GM19324 (cell line): Measurements from ENCODE around the gene RALGAPA2.

Source experiments
- ATAC-seq: cut with Tn5 transposase; IDR thresholded peaks from one replicate; pipeline ENCODE4 v1.9.1; 2021; ENCODE audit warnings: mild to moderate bottlenecking, moderate library complexity; ENCODE audit not compliant: unreplicated experiment, low FRiP score

Gene RALGAPA2

GRCh38 chr20:20480689-20481088, 231.8 kb downstream of the RALGAPA2 start:
- no peak for ATAC-seq

GRCh38 chr20:20480126-20480525, 232.3 kb downstream of the RALGAPA2 start:
- ATAC-seq, result no peak

- ATAC-seq, result no peak
These were observed 234.9 kb downstream of the RALGAPA2 start for GRCh38 chr20:20477444-20478041.

- no peak for ATAC-seq
These were observed 235.9 kb downstream of the RALGAPA2 start for GRCh38 chr20:20476504-20476903.

GRCh38 chr20:20473657-20474056, 238.8 kb downstream of the RALGAPA2 start:
- no peak for ATAC-seq

- ATAC-seq, result no peak
These were observed 239.7 kb downstream of the RALGAPA2 start for GRCh38 chr20:20472684-20473274.

- ATAC-seq, result peak; percentile 54
These were observed 246.0 kb downstream of the RALGAPA2 start for GRCh38 chr20:20466341-20466879.

GRCh38 chr20:20465252-20465651, 247.2 kb downstream of the RALGAPA2 start:
- ATAC-seq, result no peak

GRCh38 chr20:20463933-20464374, 248.5 kb downstream of the RALGAPA2 start:
- ATAC-seq, result no peak

GRCh38 chr20:20462185-20462584, 250.3 kb downstream of the RALGAPA2 start:
- no peak for ATAC-seq

- no peak for ATAC-seq
These were observed 250.9 kb downstream of the RALGAPA2 start for GRCh38 chr20:20461551-20461950.

- no peak for ATAC-seq
These were observed 252.7 kb downstream of the RALGAPA2 start for GRCh38 chr20:20459726-20460125.

- no peak for ATAC-seq
These were observed 254.9 kb downstream of the RALGAPA2 start for GRCh38 chr20:20457392-20458126.

GRCh38 chr20:20456741-20457140, 255.7 kb downstream of the RALGAPA2 start:
- ATAC-seq, result no peak

- ATAC-seq, result no peak
These were observed 256.5 kb downstream of the RALGAPA2 start for GRCh38 chr20:20455926-20456325.

GRCh38 chr20:20454850-20455627, 257.4 kb downstream of the RALGAPA2 start:
- ATAC-seq, result no peak

- ATAC-seq, result no peak
These were observed 258.1 kb downstream of the RALGAPA2 start for GRCh38 chr20:20454367-20454766.

GRCh38 chr20:20452254-20452676, 260.2 kb downstream of the RALGAPA2 start:
- ATAC-seq, result peak; percentile 81

- no peak for ATAC-seq
These were observed 261.9 kb downstream of the RALGAPA2 start for GRCh38 chr20:20450521-20450920.

GRCh38 chr20:20448881-20449280, 263.6 kb downstream of the RALGAPA2 start:
- no peak for ATAC-seq

GRCh38 chr20:20447196-20447595, 265.2 kb downstream of the RALGAPA2 start:
- ATAC-seq, result no peak
